H9 (cell line): ENCODE data around the gene IRAG1. TPM values are rescaled to one million over a fixed set of nuclear protein-coding genes. Genes with fewer than 3 reads are reported as not detected.

ENCODE experiments used
- DNase-seq: peaks from one replicate; pipeline ENCODE4 v3.0.0-alpha.2; 2017
- H2AFZ ChIP-seq: one replicate; pipeline ENCODE4 v1.6.1; 2013; ENCODE audit warnings: mild to moderate bottlenecking, low read length, control low read depth, moderate library complexity
- H2AK5ac ChIP-seq: 2 replicates; pipeline ENCODE4 v1.6.1; 2013; ENCODE audit warnings: low read length, control low read depth, mixed read lengths; ENCODE audit not compliant: insufficient read length
- H2BK120ac ChIP-seq: one replicate; pipeline ENCODE4 v1.6.1; 2013; ENCODE audit warnings: low read depth, mild to moderate bottlenecking, low read length, control low read depth, inconsistent platforms; ENCODE audit not compliant: poor library complexity, severe bottlenecking
- H2BK12ac ChIP-seq: 2 replicates; pipeline ENCODE4 v1.6.1; 2013; ENCODE audit warnings: low read length, control low read depth, mixed read lengths, low read depth; ENCODE audit not compliant: insufficient read length
- H2BK15ac ChIP-seq: 2 replicates; pipeline ENCODE4 v1.6.1; 2013; ENCODE audit warnings: low read depth, low read length, control low read depth
- H2BK20ac ChIP-seq: one replicate; pipeline ENCODE4 v1.6.1; 2013; ENCODE audit warnings: low read depth, mild to moderate bottlenecking, low read length, control low read depth, inconsistent platforms; ENCODE audit not compliant: poor library complexity, severe bottlenecking
- H2BK5ac ChIP-seq: 2 replicates; pipeline ENCODE4 v1.6.1; 2013; ENCODE audit warnings: low read length, control low read depth, mixed read lengths; ENCODE audit not compliant: insufficient read length
- H3K14ac ChIP-seq: 2 replicates; pipeline ENCODE4 v1.6.1; 2013; ENCODE audit warnings: low read length, control low read depth; ENCODE audit not compliant: insufficient read depth
- H3K18ac ChIP-seq: 2 replicates; pipeline ENCODE4 v1.6.1; 2013; ENCODE audit warnings: low read depth, mild to moderate bottlenecking, mixed read lengths, low read length, control low read depth; ENCODE audit not compliant: insufficient read length
- H3K23ac ChIP-seq: 2 replicates; pipeline ENCODE4 v1.6.1; 2013; ENCODE audit warnings: low read length, control low read depth, mixed read lengths, low read depth; ENCODE audit not compliant: insufficient read length
- H3K23me2 ChIP-seq: 2 replicates; pipeline ENCODE4 v1.6.1; 2013; ENCODE audit warnings: low read depth, mild to moderate bottlenecking, mixed read lengths, low read length, control low read depth; ENCODE audit not compliant: insufficient read length, poor library complexity, severe bottlenecking
- H3K27ac ChIP-seq: 2 replicates; pipeline ENCODE4 v1.5.1; 2013; ENCODE audit warnings: low read length, control low read depth, mixed read lengths, low read depth; ENCODE audit not compliant: insufficient read length
- H3K27me3 ChIP-seq: 2 replicates; pipeline ENCODE4 v1.6.1; 2013; ENCODE audit warnings: low read length, control low read depth, inconsistent platforms; ENCODE audit not compliant: insufficient read depth
- H3K4ac ChIP-seq: 2 replicates; pipeline ENCODE4 v1.6.1; 2013; ENCODE audit warnings: low read depth, mild to moderate bottlenecking, control low read depth, inconsistent platforms, low read length, moderate library complexity
- H3K4me1 ChIP-seq: 2 replicates; pipeline ENCODE4 v1.6.1; 2013; ENCODE audit warnings: low read length, control low read depth, inconsistent platforms; ENCODE audit not compliant: insufficient read depth
- H3K4me2 ChIP-seq: 2 replicates; pipeline ENCODE4 v1.6.1; 2013; ENCODE audit warnings: low read length, control low read depth, mixed read lengths; ENCODE audit not compliant: insufficient read length, insufficient read depth
- H3K56ac ChIP-seq: 2 replicates; pipeline ENCODE4 v1.6.1; 2013; ENCODE audit warnings: low read depth, mild to moderate bottlenecking, mixed read lengths, low read length, control low read depth; ENCODE audit not compliant: insufficient read length
- H3K79me1 ChIP-seq: 2 replicates; pipeline ENCODE4 v1.6.1; 2013; ENCODE audit warnings: low read depth, mild to moderate bottlenecking, moderate library complexity, low read length, control low read depth, inconsistent platforms; ENCODE audit not compliant: insufficient read depth, poor library complexity, severe bottlenecking
- H3K79me2 ChIP-seq: 2 replicates; pipeline ENCODE4 v1.6.1; 2013; ENCODE audit warnings: low read length, control low read depth, inconsistent platforms; ENCODE audit not compliant: insufficient read depth
- H3K9ac ChIP-seq: 2 replicates; pipeline ENCODE4 v1.6.1; 2013; ENCODE audit warnings: low read length, control low read depth, mixed read lengths; ENCODE audit not compliant: insufficient read length; ENCODE audit errors: extremely low read depth
- H3K9me3 ChIP-seq: one replicate; pipeline ENCODE4 v1.6.1; 2013; ENCODE audit warnings: low read depth, low read length, inconsistent platforms; ENCODE audit not compliant: control insufficient read depth
- H3T11ph ChIP-seq: one replicate; pipeline ENCODE4 v1.6.1; 2013; ENCODE audit warnings: mild to moderate bottlenecking, low read length, control low read depth, inconsistent platforms
- H4K20me1 ChIP-seq: one replicate; pipeline ENCODE4 v1.6.1; 2013; ENCODE audit not compliant: control insufficient read depth, insufficient read length, insufficient read depth
- H4K5ac ChIP-seq: 2 replicates; pipeline ENCODE4 v1.6.1; 2013; ENCODE audit warnings: low read depth, mild to moderate bottlenecking, mixed read lengths, low read length, control low read depth; ENCODE audit not compliant: insufficient read length
- H4K8ac ChIP-seq: replicated peaks from 2 replicates; pipeline ENCODE4 v1.6.1; 2013; ENCODE audit warnings: low read length, control low read depth, mixed read lengths, low read depth; ENCODE audit not compliant: insufficient read length
- H4K91ac ChIP-seq: 2 replicates; pipeline ENCODE4 v1.6.1; 2013; ENCODE audit warnings: low read depth, mild to moderate bottlenecking, moderate library complexity, mixed read lengths, low read length, control low read depth; ENCODE audit not compliant: insufficient read length
- H3K27ac Mint-ChIP-seq, 3 experiments: 2 replicates in 2 of 3; 3 replicates in 1 of 3; pipeline ENCODE4 v1.8.0; 2020 to 2021; ENCODE audit warnings: mixed read lengths in 3 of 3, mild to moderate bottlenecking in 1 of 3, moderate library complexity in 1 of 3
- H3K27me3 Mint-ChIP-seq: 2 replicates; pipeline ENCODE4 v1.8.0; 2021; ENCODE audit warnings: low read depth, mild to moderate bottlenecking, moderate library complexity, mixed read lengths
- H3K36me3 Mint-ChIP-seq, 3 experiments: 2 replicates in 2 of 3; 3 replicates in 1 of 3; pipeline ENCODE4 v1.8.0; 2020 to 2021; ENCODE audit warnings: low read depth in 3 of 3, mixed read lengths in 3 of 3; ENCODE audit not compliant: insufficient read depth in 1 of 3
- H3K4me1 Mint-ChIP-seq, 2 experiments: 2 replicates each; pipeline ENCODE4 v1.8.0; 2020; ENCODE audit warnings: mixed read lengths in 2 of 2
- H3K4me3 Mint-ChIP-seq, 2 experiments: 2 replicates in 1 of 2; 3 replicates in 1 of 2; pipeline ENCODE4 v1.8.0; 2020 to 2021; ENCODE audit warnings: mild to moderate bottlenecking in 2 of 2, mixed read lengths in 2 of 2, moderate library complexity in 1 of 2
- H3K9me3 Mint-ChIP-seq, 2 experiments: 2 replicates in 1 of 2; 3 replicates in 1 of 2; pipeline ENCODE4 v1.8.0; 2020; ENCODE audit warnings: mild to moderate bottlenecking in 2 of 2, mixed read lengths in 2 of 2, moderate library complexity in 1 of 2
- WGBS: extraction: QIAGEN DNeasy Blood & Tissue Kit; methylation state at CpG from one replicate; pipeline ENCODE4 v1.1.7; 2013; ENCODE audit warnings: missing lambda C conversion rate, low lambda C conversion rate, mixed read lengths; ENCODE audit not compliant: insufficient read length; ENCODE audit errors: extremely low coverage; 5-methylcytosine and 5-hydroxymethylcytosine counted together
- total RNA-seq: library from RNA; stranded (reverse); gene quantifications from 2 replicates; pipeline ENCODE4 v1.2.1, GENCODE V29; 2021
- TF ChIP-seq, protein P1 (sequence below): fragments of 200-600 bp; sonication (generic); conservative IDR thresholded peaks from 3 replicates; pipeline ENCODE4 v1.8.0; 2021; ENCODE audit warnings: antibody characterized with exemption, mild to moderate bottlenecking

The IRAG1 gene
- total RNA-seq, 1 experiment from 2014 or later: 2.4 TPM

- Histone ChIP-seq H3K27me3 (no peaks in the 10 kb centered on the region), H2BK120ac (no peak overlapping the region), H3K4ac (no peak overlapping the region), H2BK12ac (no peak overlapping the region), H4K20me1 (no peaks in the 10 kb centered on the region), H4K5ac (no peak overlapping the region), H2BK5ac (no peak overlapping the region), H4K91ac (no peak overlapping the region), H2AFZ (no peak overlapping the region), H3K79me1 (no peaks in the 10 kb centered on the region), H3K27ac (no peak overlapping the region), H3K23me2 (no peaks in the 10 kb centered on the region), H2BK15ac (no peak overlapping the region), H3K4me1 (no peaks in the 10 kb centered on the region), H2AK5ac (no peak overlapping the region), H3K9ac (no peak overlapping the region), H3K4me2 (no peak overlapping the region), H3K23ac (no peak overlapping the region), H3K18ac (no peak overlapping the region), H2BK20ac (no peak overlapping the region), H4K8ac (no peak overlapping the region), H3K79me2 (no peaks in the 10 kb centered on the region), H3T11ph (no peak overlapping the region), H3K9me3 (no peaks in the 10 kb centered on the region), H3K14ac (no peak overlapping the region; the same call in 1 of the 2 replicates), H3K56ac (no peak overlapping the region)
- TF ChIP-seq, protein P1, sequence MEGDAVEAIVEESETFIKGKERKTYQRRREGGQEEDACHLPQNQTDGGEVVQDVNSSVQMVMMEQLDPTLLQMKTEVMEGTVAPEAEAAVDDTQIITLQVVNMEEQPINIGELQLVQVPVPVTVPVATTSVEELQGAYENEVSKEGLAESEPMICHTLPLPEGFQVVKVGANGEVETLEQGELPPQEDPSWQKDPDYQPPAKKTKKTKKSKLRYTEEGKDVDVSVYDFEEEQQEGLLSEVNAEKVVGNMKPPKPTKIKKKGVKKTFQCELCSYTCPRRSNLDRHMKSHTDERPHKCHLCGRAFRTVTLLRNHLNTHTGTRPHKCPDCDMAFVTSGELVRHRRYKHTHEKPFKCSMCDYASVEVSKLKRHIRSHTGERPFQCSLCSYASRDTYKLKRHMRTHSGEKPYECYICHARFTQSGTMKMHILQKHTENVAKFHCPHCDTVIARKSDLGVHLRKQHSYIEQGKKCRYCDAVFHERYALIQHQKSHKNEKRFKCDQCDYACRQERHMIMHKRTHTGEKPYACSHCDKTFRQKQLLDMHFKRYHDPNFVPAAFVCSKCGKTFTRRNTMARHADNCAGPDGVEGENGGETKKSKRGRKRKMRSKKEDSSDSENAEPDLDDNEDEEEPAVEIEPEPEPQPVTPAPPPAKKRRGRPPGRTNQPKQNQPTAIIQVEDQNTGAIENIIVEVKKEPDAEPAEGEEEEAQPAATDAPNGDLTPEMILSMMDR: no peak
- Mint-ChIP-seq H3K27me3 (no peaks in the 10 kb centered on the region), H3K9me3 (no peaks in the 10 kb centered on the region), H3K27ac (no peak overlapping the region), H3K4me3 (no peak overlapping the region), H3K4me1 (no peaks in the 10 kb centered on the region), H3K36me3 (no peaks in the 10 kb centered on the region)
- no CpG with 5 or more reads among the region's 4 CpGs for WGBS
- no peak for DNase-seq
Observed at GRCh38 chr11:10715571-10715970, 22.0 kb upstream of the IRAG1 start.
